NCI-H2196 treated with DMSO at 0.1 percent for 48 hours (cell line): ENCODE results near the gene REPS1.
"Not testable (repeated sequence)": the region's sequence is repeated elsewhere in the genome, so short reads cannot be mapped to it uniquely, and the experiment has no call there.

ENCODE experiments used
- DNase-seq: peaks from one replicate; lab custom pipeline; 2025; ENCODE audit not compliant: unreplicated experiment; lab: John Stamatoyannopoulos, UW

REPS1 gene

GRCh38 chr6:138987643-138988468, at the start of gene REPS1:
Gene REPS1, minus strand, starts transcription at chr6:138988253. Its CDS starts 571 bp downstream, at chr6:138987682.
- DNase-seq, result peak; percentile 74

- DNase-seq, result no peak
Observed at GRCh38 chr6:139037490-139037889, 49.4 kb upstream of the REPS1 start.

- no peak for DNase-seq
Observed at GRCh38 chr6:139030228-139030963, 42.3 kb upstream of the REPS1 start.

GRCh38 chr6:139029470-139030227, 41.6 kb upstream of the REPS1 start:
- peak; percentile 19 for DNase-seq

GRCh38 chr6:139028658-139029469, 40.8 kb upstream of the REPS1 start, which contains the start of gene ABRACL:
Gene ABRACL, plus strand, starts transcription at chr6:139028745. Its CDS starts 5,416 bp downstream, at chr6:139034161.
- DNase-seq, result peak; percentile 43

GRCh38 chr6:139028215-139028657, 40.2 kb upstream of the REPS1 start:
- no peak for DNase-seq

- peak; percentile 76 for DNase-seq
Observed at GRCh38 chr6:139027620-139028182, 39.6 kb upstream of the REPS1 start.

GRCh38 chr6:139025416-139025815, 37.4 kb upstream of the REPS1 start:
- DNase-seq, result not testable (repeated sequence)

- DNase-seq, result no peak
Observed at GRCh38 chr6:139020689-139021088, 32.6 kb upstream of the REPS1 start.

- no peak for DNase-seq
Observed at GRCh38 chr6:139019722-139020121, 31.7 kb upstream of the REPS1 start.

- DNase-seq, result peak; percentile 54
Observed at GRCh38 chr6:139017227-139017626, 29.2 kb upstream of the REPS1 start.

GRCh38 chr6:139016337-139017213, 28.5 kb upstream of the REPS1 start:
- DNase-seq, result no peak

- DNase-seq, result peak; percentile 53
Observed at GRCh38 chr6:139014945-139015344, 26.9 kb upstream of the REPS1 start.

GRCh38 chr6:139013185-139013800, 25.2 kb upstream of the REPS1 start:
- DNase-seq, result no peak

GRCh38 chr6:139011980-139012379, 23.9 kb upstream of the REPS1 start:
- no peak for DNase-seq

GRCh38 chr6:139010674-139011073, 22.6 kb upstream of the REPS1 start:
- DNase-seq, result no peak

- no peak for DNase-seq
Observed at GRCh38 chr6:139008117-139008516, 20.1 kb upstream of the REPS1 start.

GRCh38 chr6:139007428-139007827, 19.4 kb upstream of the REPS1 start:
- DNase-seq, result no peak

GRCh38 chr6:139006477-139006876, 18.4 kb upstream of the REPS1 start:
- no peak for DNase-seq
